NCI-H187 (cell line): ENCODE data around the gene FCRLA.
"Not testable (repeated sequence)": the region's sequence is repeated elsewhere in the genome, so short reads cannot be mapped to it uniquely, and the experiment has no call there.

Experiments
- DNase-seq, 2 experiments: peaks; one replicate each; lab custom pipeline; 2025; lab: John Stamatoyannopoulos, UW

FCRLA gene

GRCh38 chr1:161706482-161707347 is at the start of gene FCRLA:
Gene FCRLA, plus strand, starts transcription at chr1:161707229. Its CDS starts 36 bp downstream, at chr1:161707265.
- DNase-seq = no peak

- DNase-seq = not testable (repeated sequence)
Measured at GRCh38 chr1:161658524-161658923, 48.5 kb upstream of the FCRLA start.

GRCh38 chr1:161661660-161662311 is 45.2 kb upstream of the FCRLA start:
- not testable (repeated sequence) for DNase-seq

GRCh38 chr1:161662684-161663339 is 44.2 kb upstream of the FCRLA start, which contains the start of gene FCGR2B:
Gene FCGR2B, plus strand, starts transcription at chr1:161663143. Its CDS starts 99 bp downstream, at chr1:161663242.
- not testable (repeated sequence) for DNase-seq

- not testable (repeated sequence) for DNase-seq
Measured at GRCh38 chr1:161663569-161663968, 43.5 kb upstream of the FCRLA start.

GRCh38 chr1:161664689-161665088 is 42.3 kb upstream of the FCRLA start:
- not testable (repeated sequence) for DNase-seq

- not testable (repeated sequence) for DNase-seq
Measured at GRCh38 chr1:161671045-161672020, 35.7 kb upstream of the FCRLA start.

GRCh38 chr1:161673437-161673836 is 33.6 kb upstream of the FCRLA start:
- not testable (repeated sequence) for DNase-seq

- DNase-seq = not testable (repeated sequence)
Measured at GRCh38 chr1:161674447-161674846, 32.6 kb upstream of the FCRLA start.

GRCh38 chr1:161674908-161675307 is 32.1 kb upstream of the FCRLA start:
- not testable (repeated sequence) for DNase-seq

- no peak for DNase-seq
Measured at GRCh38 chr1:161676441-161676840, 30.6 kb upstream of the FCRLA start.

- no peak for DNase-seq
Measured at GRCh38 chr1:161676958-161677689, 29.9 kb upstream of the FCRLA start.

- no peak for DNase-seq
Measured at GRCh38 chr1:161678500-161678899, 28.5 kb upstream of the FCRLA start.

GRCh38 chr1:161681879-161682278 is 25.1 kb upstream of the FCRLA start:
- no peak for DNase-seq

GRCh38 chr1:161688946-161689345 is 18.1 kb upstream of the FCRLA start:
- no peak for DNase-seq

GRCh38 chr1:161691846-161692245 is 15.2 kb upstream of the FCRLA start:
- DNase-seq = no peak

- not testable (repeated sequence) for DNase-seq
Measured at GRCh38 chr1:161693020-161693712, 13.9 kb upstream of the FCRLA start.

- DNase-seq = not testable (repeated sequence)
Measured at GRCh38 chr1:161698302-161698701, 8.7 kb upstream of the FCRLA start.

GRCh38 chr1:161702250-161702649 is 4.8 kb upstream of the FCRLA start:
- DNase-seq = no peak

GRCh38 chr1:161705537-161705936 is 1.5 kb upstream of the FCRLA start:
- no peak for DNase-seq
